ENCODE data around the gene LY6G5B.

Gene LY6G5B

GRCh38 chr6:31719001-31719400, 49.2 kb downstream of the LY6G5B start:
- DNase-seq: no peak

DNA sequence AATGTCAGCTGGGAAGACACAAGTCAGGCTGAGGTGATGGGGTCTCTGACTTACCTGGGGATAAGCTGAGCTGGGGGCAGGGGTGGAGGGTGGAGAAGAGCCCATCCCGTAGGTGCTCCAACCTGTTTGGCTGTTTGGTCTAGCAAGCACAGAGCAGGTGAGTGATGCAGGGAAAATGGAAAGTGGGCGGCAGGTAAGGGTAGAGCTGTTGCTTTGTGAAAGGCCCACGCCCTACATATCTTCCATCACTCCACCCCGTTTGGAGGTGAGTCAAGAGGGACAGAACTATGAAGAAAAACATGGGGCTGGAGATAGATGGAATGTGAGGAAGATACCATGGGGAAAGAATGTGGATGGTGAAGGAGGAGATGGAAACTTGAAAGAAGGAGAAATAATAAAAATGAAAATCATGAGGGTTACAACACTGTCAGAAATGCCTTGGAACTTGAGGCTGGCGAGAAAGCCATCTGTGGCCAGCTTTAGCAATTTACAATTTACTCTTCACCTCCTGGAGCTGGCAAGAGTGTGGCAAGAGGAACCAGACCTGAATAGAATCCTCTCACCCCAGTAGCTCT, 50.5 kb downstream of the LY6G5B start:
- DNase-seq: no peak

- no peak for DNase-seq
Measured at GRCh38 chr6:31721351-31722020, 51.7 kb downstream of the LY6G5B start, which contains the start of gene LY6G6C. Gene LY6G6C (minus strand): TSS chr6:31721746. CDS start chr6:31721679, 67 bp downstream.

GRCh38 chr6:31722173-31722572, 52.4 kb downstream of the LY6G5B start:
- DNase-seq: no peak
